Left forelimb (tissue), 1 donor: Measurements from ENCODE around the gene MRM3.
"Not testable (repeated sequence)": the region's sequence is repeated elsewhere in the genome, so short reads cannot be mapped to it uniquely, and the experiment has no call there.

Source experiments
- DNase-seq: peaks from one replicate; pipeline ENCODE4 v3.0.0-alpha.2; 2018; ENCODE audit warnings: low spot score

The MRM3 gene

DNA sequence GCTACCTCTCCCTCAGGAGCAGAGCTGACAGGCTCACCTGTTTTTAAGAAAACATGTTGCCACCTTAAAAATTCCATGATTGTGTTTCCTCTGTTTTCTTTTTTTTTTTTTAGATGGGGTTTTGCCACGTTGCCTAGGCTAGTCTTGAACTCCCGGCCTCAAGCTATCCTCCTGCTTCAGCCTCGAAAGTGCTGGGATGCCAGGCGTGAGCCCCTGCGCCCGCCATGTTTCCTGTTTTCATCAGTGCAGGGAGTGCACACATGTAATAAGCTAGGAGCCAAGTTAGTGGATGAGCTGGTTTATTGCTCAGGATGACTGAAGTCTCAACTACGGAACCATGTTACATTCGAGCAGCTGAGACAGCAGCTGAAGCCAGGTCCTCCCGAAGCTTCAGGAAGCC lies 13.6 kb downstream of the MRM3 start:
- DNase-seq: peak; percentile 59

DNA sequence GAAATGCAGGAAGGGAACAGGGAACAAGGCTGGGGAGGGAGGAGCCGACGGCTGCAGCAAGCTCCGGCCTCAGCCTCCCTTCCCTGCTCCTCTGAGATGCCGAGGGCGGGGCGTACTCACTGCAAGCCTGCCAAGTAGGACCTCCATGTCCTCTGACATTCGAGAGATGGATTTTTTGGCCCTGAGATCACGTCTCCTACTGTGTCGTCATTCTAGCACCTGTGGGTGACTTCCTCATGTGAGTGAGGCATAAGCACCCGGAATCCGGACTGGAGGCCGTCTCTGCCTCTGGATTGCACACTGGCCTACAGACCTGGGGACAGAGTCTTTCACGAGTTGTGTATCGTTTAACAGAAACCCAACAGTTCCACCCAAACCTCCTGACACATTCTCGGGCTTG lies 14.5 kb downstream of the MRM3 start:
- no peak for DNase-seq

DNA sequence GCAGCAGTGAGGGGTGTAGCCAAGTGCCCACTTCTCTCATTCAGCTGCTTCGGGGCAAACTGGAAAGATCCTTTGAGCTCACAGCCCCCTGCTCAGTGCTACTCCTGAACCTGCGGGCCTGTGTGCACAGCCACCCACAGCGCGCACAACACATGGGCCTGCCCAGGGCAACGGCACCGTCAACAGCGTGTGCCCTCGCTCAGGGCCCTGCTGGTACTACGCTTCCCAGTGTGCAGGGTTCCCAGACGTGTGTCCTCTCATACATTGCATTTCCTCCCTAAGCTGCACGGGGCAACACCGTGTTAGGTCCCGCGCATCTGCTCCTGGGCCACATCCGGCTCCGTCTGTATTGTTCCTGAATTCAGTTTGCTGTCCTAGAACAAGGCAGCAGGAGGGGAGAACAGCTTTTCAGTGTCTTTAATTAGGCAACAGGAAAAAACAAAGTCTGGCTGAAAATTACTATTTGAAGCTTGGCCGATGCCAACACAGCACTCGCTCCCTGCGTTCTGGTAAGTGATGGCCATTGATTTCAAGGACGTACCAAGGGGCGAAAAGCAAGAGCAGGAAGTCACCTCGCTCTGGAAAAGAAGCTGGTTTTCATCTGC lies 15.2 kb downstream of the MRM3 start:
- no peak for DNase-seq

DNA sequence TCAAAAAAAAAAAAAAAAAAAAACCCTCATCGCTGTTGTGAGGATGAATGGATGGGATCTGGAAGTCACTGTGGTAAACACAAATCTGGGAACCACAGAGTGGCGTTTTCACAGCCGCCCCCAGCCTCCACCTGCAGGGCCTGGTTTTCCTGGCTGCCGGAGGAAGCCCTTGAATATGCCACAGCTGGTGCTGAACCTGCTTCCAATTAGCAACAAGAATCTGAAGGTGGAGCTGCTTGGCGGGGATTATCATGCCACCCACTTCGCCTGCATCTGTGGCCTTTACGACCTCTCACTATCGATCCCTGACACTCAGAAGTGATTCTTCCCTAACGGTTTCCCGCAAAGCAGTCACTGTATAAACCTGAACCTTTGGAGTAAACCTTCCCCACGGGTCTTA lies 16.1 kb downstream of the MRM3 start:
- DNase-seq: no peak

DNA sequence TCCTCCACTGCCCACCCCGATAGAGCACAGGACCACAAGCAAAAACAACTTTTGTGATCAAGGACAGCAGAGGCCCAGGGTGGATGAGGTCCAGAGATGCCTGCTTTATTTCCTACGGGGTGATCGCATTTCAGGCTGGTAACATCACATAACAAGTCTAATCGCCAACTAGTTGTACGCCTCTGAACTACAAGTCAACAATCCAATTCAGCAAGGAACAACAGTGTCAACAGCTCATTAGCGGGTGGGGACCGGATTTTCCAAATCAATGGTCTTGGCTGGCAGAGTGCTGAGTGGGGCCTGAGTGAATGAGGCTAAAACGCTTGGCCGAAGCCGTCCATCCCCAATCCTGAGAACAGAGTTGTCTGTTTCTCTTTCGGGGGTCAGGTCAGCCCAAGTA lies 17.1 kb downstream of the MRM3 start:
- DNase-seq: no peak

DNA sequence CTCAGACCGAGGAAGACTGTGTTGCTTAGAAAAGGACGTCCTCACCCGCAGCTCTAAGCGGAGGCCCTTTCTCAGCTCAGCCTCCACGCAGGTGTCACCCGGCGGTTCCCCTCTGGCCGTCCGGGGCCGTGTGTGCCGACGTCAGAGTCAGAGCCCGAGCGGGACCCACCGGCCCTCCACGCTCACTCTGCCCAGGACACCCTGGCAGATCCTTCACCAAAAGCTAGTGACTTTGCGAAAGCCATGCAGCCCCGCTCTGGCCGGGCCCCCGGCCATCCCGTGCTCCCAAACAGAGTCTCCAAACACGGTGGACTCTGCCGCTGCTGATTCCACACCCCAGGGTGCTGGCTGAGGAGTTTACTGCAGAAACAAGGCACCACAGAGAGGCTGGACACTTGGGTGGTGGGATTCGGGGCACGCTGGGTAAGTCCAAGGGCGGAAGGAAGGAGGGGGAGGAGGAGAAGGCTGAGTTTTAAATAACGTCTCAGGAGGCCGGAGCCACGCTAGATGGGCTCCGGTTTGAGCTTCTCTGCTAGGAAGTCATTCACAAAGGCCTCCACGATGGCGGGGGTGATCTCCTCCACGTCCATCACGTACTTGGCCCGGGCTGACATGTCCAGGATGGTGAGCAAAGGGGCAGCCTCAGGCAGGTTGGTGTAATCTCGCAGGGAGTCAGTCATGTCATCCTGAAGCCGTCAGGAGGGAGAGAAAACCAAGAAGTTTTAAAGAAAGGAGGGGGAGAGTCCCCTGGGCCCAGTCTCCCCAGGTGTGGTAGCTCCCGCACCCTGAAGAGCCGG lies 18.5 kb downstream of the MRM3 start:
- DNase-seq: no peak

DNA sequence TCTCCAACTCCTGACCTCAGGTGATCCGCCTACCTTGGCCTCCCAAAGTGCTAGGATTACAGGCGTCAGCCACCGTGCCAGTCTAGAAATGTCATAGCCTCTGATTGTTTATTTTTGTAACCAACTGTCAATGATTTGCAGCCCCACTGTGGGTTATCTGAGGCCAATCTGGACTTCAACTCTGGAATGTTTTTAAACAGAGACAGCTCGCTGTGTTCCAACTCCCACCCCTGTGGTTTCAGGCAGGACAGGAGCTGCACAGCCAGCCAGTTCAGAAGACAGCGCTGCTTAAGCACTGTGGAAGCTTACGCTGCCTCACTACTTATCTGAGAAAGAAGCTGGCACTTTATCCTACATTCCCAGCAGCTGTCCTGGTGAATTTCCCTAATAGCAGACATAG lies 19.5 kb downstream of the MRM3 start:
- DNase-seq: no peak

DNA sequence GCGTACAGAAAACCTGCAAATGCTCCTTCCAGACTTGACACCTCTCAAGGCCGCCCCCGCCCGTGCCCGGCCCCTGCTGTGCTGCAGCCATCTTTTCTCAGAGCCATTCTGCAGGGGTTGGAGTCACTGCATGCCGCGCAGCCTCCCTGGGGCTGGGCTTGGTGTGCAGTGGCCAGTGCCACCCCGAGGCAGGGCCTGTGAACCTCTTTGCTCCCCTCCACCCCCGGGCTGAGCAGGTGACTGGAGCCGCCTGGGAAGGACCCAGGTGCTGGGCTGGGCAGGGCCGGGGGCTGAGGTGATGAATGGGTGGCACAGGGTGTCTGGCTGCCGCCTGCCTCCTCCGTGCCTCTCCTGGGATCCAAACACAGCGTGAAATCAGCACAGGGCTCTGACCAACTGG lies 20.3 kb downstream of the MRM3 start:
- no peak for DNase-seq

DNA sequence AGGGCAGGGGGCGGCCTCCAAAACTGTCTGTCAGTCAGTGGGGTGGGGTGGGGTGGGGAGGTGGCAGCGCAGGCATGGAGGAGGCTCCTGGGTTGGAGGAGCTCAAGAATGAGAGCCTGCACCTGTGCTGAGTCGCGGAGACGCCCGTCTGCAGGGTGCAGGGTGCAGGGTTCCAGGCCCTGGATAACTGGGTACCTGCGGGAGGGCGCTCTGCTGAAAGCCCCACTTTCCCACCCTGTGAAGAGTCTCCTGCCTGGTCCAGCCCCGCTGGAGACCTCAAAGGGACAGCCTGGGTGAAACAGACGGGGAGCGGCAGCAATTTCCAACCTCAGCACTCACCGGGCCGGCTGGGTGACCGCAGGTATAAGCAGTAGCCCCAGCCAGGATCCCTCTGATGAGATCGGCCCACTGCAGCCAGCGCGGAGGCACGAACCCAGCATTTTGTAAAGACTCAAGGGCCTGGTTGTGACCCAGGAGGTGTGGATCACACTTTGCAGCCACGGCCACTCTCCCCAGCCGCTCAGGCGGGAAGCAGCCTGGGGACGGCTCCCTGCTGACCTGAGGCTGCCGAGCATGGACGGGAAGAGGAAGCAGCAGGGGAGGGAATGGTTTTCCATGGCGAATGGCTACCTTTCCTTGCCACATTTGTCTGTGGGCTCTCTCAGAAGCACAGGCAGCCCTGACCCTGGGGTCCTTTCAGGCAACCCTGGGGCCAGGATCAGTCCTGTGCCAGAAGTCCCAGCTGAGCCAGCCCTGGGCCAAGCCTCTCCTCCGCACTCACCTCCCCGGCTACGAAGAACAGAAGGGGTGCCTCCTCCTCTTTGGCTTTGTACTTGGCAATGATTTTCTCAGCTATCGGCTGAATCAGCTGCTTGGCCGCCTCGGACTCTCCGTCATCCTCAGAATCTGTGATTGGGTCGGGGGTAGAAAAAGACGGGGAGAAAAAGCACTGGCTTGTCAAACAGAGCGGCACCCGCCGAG lies 21.0 kb downstream of the MRM3 start:
- DNase-seq: no peak

DNA sequence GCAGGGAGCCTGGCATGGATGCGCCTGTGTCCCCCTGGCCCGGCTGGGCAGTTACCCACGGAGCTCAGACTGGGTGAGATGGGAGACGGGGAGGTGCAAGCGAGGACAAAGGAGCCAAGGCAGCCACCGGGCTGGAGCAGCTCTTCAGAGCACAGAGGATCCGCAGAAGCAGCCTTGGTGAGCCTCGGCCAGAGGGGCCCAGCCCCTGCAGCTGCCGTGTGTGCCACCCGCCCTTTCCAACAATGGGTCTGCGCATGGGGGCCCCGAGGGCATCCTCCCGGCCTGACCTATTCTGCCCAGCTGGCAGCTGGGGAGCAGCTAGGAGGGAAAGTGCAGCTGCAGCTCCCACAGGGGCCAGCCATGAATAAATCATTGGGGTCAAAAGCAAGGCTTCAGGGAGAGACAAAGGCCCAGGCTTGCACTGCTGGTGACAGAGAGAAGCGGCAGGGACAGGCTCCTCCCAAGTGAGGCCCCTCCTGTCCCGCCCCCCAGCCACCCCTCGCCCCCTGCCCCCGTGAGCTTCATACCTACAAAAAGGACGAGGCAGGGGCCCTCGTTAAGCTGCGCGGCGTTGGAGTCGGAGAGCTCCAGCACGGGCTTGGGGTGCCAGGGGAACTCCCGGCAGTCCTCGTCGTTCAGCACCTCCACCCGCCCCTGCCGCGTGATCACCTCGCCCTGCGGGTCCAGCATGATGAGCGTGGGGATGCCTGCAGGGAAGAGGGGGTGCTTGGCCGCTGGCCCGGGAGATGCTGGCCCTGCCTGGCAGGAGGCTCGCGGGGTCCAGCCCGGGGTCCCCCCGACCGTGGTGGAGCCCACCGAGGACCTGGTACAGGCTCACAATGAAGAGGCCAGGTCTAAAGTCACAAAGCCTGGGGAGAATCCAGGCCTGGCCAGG lies 22.6 kb downstream of the MRM3 start:
- DNase-seq: no peak

DNA sequence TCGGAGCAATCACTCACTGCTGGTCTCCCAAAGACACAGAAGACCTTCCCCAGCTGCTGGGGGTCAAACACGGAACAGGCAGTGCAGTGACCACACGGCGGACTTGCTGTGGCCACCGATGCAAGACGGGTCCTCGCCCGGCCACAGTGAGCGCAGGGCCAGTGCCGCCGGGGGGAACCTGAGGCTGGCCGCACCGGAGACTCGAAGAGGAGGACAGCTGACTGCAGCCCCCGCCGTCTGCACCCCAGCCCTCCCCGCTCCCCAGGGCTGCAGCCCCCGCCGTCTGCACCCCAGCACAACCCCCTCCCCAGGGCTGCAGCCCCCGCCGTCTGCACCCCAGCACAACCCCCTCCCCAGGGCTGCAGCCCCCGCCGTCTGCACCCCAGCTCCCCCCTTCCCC lies 23.7 kb downstream of the MRM3 start:
- not testable (repeated sequence) for DNase-seq

DNA sequence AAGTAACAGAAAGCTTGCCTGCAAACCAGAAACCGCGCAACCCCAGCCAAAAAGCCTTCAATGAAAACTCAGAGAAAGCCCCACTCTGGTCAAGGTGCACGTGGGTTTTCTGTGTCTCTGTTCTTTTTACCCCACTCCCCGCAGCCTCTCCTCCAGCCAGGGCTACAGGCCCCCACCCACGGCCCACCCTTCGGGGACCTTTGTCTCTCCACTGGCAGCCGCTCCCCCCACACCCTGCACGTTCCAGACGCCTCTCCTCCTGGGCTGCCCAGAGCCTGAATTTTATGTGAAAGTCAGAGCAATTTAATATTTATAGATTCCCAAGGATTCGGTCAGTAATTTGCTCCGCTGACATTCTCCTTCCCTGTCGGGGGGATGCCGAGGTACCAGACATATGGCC lies 24.2 kb downstream of the MRM3 start:
- no peak for DNase-seq

DNA sequence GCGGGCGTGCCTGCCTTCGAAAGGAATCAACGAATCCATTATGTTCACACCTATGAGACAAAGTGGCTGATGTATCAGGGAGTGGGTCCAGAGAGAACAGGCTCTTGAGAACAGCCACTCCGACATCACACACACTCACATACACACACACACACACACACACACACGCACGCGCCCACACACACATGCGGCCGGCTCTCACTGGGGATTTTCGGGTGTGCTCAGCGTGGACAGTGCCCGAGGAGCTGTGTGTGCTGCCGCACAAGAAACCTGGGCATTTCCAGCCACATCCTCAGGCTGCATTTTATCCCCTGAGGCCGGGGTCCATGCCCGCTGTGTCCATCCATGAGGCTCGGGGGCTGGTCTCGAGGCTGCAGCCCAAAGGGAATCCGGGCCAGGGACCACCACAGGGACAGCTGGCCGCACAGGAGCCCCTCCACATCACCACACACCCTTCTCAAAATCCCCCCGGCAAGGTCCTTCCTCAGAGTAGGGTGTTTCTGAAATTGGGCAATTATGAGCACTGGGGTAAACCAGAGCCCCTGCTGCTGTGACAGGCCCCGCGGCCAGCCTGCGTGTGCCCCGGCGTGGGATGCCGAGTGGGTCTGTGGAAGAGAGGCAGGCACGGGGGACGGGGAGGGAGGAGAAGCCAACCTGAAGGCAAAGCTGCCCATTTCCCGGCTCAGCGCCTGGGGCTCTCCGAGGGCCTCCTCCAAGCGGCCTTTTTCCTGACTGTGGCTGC lies 24.8 kb downstream of the MRM3 start:
- no peak for DNase-seq

DNA sequence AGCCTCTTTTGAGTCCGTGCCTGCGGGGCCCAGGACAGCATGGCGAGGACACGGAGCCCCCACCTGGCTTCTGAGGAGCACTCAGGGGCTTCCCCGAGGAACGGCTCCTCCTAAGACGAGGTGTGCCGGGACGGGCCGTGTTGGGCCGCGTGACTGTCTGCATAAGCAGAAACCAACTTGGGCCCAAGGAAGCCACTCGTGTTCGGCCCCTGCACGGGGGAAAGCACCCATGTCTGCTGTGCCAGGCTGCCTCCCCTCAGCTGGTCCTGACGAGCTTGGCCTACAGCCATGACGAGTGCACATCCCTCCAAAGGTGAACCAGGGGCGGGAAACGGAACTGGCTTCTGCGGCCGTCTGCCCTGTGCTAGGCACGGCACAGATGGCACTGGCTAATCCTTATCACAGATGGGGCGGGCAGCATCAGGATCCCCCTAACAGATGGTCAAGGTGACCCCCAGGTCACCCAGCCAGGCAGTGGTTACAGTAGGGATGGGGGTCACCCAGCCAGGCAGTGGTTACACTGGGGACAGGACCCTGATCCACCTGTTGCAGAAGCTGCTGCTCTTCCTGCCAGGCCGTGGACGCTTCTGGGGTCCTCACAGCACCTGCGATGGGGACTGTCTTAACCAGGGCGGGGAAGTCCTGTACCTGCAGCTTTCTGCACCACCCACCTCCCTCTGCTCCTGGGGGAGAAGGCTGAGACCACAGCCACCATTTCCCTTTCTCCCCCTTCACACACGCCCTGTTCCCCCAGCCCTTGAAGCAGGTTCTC lies 25.6 kb downstream of the MRM3 start:
- DNase-seq: no peak

DNA sequence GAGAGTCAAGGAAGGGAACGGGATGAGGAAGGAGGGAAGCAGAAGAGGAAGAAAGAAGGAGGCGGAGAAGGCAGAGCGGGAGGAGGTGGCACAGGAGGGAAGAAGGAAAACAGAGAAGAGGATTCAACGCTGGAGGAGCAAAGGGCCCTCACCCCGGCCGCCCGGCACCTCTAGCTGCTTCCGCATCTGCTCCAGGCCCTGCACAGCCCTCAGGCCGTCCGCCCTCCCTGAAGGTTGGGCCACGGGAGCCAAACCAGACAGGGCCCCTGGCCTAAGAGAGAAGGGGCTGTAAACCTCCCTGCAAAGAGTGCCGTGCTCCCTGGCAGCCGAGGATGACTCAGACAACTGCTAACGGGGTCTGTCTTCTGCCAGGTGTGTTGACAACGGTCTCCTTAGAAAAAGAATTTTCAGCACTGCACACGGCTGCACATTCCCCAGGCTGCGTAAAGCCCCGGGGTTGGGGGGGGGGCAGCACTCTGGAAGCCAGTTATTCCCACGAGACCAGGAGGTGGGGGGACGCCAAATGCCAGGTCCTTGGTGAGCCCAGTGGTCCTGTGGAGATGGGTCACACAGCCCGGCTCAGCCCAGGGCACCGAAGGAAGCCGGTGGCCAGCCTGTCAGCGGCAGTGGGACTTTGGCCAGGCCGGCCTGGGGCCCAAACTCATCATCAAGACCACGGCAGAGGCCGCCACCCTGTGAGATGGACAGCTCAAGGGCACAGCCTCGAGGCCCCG lies 29.1 kb downstream of the MRM3 start:
- DNase-seq: no peak

DNA sequence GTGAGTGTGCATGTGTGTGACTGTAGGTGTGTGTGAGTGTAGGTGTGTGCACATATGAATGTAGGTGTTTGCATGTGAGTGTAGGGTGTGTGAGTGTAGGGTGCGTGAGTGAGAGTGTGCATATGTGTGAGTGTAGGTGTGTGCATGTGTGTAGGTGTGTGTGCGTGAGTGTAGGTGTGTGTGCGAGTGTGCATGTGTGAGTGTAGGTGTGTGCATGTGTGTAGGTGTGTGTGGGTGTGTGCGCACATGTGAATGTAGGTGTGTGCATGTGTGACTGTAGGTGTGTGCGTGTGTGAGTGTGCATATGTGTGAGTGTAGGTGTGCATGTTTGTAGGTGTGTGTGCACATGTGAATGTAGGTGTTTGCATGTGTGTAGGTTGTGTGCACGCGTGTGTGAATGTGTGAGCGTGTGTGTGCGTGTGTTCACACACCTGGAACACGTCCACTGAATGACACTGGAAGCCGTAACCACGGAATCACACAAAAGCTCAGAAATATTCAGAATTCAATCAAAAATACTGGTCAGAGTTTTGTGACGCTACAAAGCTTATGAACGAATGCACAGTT lies 30.6 kb downstream of the MRM3 start:
- DNase-seq: no peak

DNA sequence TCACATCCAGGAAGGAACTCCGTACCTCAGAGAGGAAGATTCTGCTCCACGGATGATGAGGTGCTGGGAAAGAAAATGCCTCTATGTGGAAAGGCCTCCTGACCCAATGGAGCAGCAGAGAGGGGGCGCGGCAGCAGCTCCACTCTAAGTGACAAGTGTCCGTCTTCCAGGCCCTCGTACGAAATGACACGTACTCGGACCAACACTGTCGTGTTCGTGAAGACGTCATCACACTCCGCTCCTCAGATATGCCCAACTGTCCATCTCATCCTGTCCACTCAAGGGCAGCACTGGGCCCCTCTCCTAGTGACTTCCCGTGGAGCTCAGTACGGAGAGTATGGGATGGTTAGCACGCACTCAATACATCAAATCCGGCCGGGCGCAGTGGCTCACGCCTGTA lies 32.2 kb downstream of the MRM3 start:
- DNase-seq: no peak

DNA sequence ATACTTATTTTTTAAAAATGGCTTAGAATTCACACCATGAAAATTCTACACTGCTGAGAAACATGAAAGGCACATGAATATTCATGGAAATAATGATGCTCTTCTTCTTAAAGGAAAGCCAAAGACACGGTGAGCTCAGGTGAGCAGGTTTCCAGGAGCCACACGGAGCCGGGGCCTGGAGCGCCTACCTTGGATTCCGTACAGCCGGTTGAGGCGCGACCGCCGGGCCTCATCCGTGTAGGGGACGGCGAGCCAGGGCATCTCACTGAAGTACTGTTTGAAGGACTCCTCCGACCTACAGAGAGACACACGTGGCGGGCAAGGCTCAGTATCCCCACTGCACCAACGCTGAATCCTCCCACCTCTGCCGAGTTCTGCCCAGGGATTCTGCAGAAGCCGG lies 37.1 kb downstream of the MRM3 start:
- DNase-seq: no peak

DNA sequence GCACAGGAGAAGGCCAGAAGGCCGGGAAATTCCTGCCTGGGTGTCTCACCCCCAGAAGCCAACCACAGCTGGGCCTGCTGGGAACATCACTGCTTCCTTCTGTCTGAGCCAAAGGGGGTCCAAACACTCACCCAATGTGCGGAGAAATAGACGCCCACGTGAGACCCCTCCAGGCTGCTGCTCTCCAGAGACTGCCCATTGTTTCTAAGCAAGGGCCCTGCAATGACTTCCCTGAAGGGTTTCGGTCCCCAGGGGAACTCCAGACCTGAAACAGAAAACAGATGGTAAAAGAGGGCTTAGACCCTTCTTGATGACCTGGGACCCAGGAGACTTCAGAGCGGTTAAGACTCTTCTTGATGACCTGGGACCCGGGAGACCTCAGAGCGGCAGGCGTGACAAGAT lies 41.3 kb downstream of the MRM3 start:
- DNase-seq: no peak
